GM18517 (cell line): ENCODE data around the gene RPS6KA2.

Source experiments
- ATAC-seq: cut with Tn5 transposase; IDR thresholded peaks from one replicate; pipeline ENCODE4 v1.9.1; 2021; ENCODE audit warnings: mild to moderate bottlenecking, moderate library complexity; ENCODE audit not compliant: unreplicated experiment

Gene RPS6KA2

DNA sequence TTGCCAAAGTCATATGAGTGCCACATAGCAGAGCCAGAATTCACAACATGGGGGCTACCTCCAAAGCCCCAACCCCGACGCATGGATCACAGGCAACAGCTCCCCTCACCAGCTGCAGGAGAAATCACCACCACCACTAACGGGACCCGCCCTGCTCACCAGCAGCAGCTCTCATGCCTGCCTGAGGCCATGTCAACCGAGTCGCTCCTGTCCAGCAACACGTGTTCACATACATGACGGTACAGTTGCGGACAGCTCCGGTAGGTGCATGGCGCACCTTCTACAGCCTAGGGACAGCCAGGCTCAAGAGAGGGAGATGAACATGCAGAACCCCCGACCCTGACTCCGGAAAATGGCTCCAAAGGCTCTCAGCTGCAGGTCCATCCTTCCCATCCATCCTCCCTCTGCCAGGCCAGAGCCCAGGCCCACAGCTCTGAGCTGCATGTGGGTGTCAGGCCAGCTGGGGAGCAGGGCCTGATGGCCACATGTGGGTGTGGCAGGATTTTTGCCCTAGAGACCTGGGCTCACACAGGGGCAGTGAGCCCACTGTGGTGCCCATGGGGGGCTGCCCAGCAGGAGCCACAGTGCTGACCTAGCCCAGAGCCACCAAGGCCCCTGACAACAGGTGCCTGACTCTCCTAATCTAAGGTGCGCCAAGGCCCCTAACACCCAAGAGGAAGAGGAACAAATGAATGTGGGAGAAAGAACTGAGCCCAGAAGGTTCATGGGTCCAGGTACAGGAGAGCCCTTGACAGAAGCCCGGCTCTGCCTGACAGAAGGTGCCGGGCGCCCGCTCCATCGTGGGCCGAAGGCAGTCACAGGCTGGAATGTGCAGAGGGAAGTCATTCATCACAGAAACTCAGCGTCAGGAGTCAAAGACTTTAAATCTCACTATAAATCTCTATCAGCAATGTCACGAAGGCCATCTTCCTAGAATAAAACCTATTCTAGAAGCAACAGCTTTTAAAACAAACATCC, 10.5 kb downstream of the RPS6KA2 start:
- ATAC-seq: no peak

GRCh38 chr6:166615059-166615770, 11.8 kb downstream of the RPS6KA2 start:
- no peak for ATAC-seq

GRCh38 chr6:166614589-166614988, 12.5 kb downstream of the RPS6KA2 start:
- no peak for ATAC-seq

DNA sequence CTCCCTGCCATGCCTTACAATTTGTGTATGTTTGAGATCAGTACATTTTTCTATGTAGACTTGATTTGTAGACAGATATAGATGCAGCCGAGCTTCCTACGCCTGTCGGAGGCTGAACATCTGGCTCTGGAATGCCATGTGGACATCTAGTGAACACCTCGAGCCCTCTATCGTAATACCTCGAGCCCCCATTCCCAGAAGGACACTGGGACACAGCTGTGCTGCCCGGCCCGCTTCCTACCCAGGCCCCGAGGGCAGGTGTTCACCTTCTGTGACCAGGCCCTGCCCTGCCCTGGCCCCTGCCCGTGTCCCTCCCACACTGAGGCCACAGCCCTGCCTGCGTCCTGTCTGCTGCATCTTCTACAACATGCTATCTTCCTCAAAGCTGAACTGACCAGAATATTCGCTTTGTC, 12.9 kb downstream of the RPS6KA2 start:
- ATAC-seq: no peak

DNA sequence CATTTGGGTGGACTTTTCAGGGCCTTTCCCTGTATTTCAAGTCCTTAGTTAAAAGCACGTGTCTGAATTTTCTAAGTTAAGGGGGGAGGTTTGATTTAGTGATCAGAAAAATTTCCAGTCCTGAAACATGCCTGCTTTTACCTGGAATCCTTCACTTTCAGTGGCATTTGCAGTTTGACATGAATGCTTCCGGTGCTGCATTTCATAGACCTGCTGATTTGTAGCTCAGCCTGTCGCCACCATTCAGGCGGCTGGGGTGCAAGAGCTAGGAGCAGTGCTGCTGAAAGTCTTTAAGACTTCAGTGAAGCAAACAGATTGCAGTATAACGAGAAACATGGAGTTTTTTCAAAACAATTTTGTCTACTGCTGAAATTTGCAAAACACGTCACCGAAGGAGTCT, 14.0 kb downstream of the RPS6KA2 start:
- no peak for ATAC-seq

DNA sequence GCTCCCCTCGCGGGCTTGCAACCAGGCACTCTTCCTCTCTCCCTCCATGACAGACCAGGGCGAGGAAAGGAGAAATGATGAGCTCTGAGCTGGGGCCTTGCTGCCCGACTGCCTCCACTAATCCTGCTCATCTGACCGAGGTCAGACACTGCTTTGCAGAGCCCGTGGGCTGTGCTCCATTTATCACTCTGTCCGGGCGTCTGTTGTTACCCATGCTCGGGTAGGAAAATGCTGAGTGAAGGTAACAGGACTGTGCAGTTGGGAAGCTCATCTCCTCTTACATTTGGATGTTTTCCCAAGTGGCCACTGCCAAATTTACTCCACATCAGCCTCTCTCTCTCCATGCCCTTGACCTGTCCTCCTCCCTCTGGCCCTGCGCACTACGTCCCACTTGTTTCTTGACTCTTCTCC, 14.6 kb downstream of the RPS6KA2 start:
- no peak for ATAC-seq

GRCh38 chr6:166611631-166612030, 15.4 kb downstream of the RPS6KA2 start:
- no peak for ATAC-seq

DNA sequence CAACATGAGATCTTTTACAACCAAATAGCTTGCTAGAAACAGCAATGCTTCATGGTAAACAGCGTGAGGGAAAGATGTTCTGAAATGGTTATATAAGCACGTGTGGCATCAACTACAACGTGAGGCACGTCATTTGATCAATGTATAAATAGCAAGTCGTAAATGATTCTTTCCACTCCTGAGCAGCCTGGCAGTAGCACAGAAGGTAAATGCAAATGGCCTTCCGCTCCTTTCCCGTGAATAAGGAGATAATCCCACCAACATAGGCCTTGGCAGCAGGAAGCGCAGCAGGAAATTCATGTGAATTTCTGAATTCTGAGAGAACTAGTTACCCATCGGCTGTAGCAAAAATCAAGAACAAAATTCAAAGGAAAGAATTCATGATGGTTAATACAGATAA, 17.0 kb downstream of the RPS6KA2 start:
- ATAC-seq: no peak

DNA sequence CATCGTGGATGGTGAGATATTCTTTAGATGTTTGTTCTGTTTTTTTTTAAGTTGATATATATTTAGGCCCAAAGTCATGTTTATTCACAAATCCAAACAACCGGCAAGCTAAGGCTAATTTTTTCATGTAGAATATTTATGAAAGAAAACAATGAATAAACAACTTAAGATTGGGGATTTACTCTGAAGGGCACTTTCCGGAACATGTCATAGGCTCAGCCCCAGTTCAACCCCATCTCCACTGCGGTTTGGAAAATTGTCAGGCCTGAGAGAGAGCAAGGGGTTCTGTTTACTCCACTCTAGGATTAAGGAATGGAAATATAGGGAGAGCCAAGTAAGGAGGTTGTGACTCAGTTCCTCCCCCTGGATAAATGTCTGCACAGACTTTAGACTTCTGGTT, 18.3 kb downstream of the RPS6KA2 start:
- no peak for ATAC-seq

- ATAC-seq: no peak
Observed at GRCh38 chr6:166605752-166606151, 21.3 kb downstream of the RPS6KA2 start.

GRCh38 chr6:166604911-166605310, 22.1 kb downstream of the RPS6KA2 start:
- ATAC-seq: no peak

GRCh38 chr6:166604328-166604727, 22.7 kb downstream of the RPS6KA2 start:
- ATAC-seq: no peak

GRCh38 chr6:166603043-166603690, 23.9 kb downstream of the RPS6KA2 start:
- ATAC-seq: no peak

GRCh38 chr6:166601956-166602355, 25.1 kb downstream of the RPS6KA2 start:
- no peak for ATAC-seq

DNA sequence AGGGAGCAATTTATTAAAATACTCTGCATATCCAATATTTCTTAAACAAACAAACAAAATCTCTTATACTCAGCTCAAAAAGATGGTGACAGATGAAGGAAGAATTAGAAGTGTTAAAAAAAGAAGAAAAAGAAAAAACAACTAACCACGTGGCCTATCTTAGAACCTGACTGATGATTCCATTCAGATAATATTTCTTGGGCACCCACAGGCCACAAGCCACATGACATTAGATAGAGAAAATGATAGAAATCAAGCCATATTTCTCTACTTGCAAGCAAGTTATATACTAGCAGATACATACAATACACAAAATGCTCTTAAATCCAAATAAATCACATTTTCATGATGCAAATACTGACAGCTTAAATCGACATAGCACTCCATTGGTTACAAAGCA, 26.1 kb downstream of the RPS6KA2 start:
- no peak for ATAC-seq

GRCh38 chr6:166599205-166599604, 27.8 kb downstream of the RPS6KA2 start:
- no peak for ATAC-seq

- ATAC-seq: no peak
Observed at GRCh38 chr6:166598441-166599138, 28.5 kb downstream of the RPS6KA2 start.

DNA sequence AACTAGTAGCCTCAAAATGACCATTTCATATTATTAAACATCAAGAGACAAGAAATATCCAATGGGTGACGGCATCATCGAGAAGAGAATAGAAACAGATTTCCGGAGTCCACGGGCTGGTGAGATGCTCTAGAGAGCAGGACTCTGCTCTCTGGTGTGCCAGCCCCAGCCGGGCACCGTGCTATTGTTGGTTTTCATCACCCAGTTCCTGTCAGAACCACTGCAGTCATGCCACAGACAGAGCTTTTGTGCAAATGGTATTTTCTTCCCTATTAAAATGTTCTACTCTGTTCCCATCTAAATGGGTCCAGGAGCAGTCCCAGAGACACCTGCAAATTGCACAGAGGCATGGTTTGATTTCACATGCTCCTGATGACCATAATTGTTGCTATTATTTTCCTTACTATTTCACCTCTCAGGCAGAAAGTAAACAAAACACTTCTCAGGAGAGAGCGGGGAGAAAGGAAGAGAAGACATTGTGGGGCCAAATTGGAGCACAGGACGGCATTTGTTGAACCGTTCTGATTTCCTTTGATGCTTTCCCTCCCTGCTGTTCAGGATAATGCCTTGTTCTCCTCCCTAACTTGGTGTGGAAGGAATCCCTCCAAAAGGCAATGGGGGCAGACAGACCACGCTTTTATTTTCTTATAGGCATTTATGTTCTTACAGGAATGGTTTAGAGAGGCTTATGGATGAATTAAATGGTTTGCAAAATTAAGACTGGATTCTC, 29.2 kb downstream of the RPS6KA2 start:
- no peak for ATAC-seq

- no peak for ATAC-seq
Observed at GRCh38 chr6:166596776-166597507, 30.1 kb downstream of the RPS6KA2 start.

GRCh38 chr6:166595949-166596348, 31.1 kb downstream of the RPS6KA2 start:
- no peak for ATAC-seq
